Activated naive CD4-positive, alpha-beta T cell treated with anti-CD3 and anti-CD28 coated beads for 36 hours (primary cell): ENCODE measurements around the gene CACNA2D3. TPM values are rescaled to one million over a fixed set of nuclear protein-coding genes. Genes with fewer than 3 reads are reported as not detected.

Experiments
- CTCF ChIA-PET: fragments of 350-600 bp; sonication (Branson Sonifier 250); formaldehyde crosslinking; loops from one replicate; lab custom pipeline; 2021; ENCODE audit warnings: antibody characterized with exemption; lab: Charles Lee
- DNase-seq: peaks from one replicate; pipeline ENCODE4 v3.0.0-alpha.2; 2020
- H3K27ac Mint-ChIP-seq: one replicate; pipeline ENCODE4 v1.8.0; 2021; ENCODE audit warnings: mild to moderate bottlenecking, mixed read lengths
- H3K27me3 Mint-ChIP-seq: one replicate; pipeline ENCODE4 v1.8.0; 2021; ENCODE audit warnings: low read depth, mixed read lengths
- H3K36me3 Mint-ChIP-seq: one replicate; pipeline ENCODE4 v1.8.0; 2021; ENCODE audit warnings: low read depth, mixed read lengths
- H3K4me1 Mint-ChIP-seq: one replicate; pipeline ENCODE4 v1.8.0; 2021; ENCODE audit warnings: low read depth, mixed read lengths
- H3K4me3 Mint-ChIP-seq: one replicate; pipeline ENCODE4 v1.8.0; 2021; ENCODE audit warnings: mild to moderate bottlenecking, moderate library complexity, mixed read lengths
- H3K9me3 Mint-ChIP-seq: one replicate; pipeline ENCODE4 v1.8.0; 2021; ENCODE audit warnings: mixed read lengths
- intact Hi-C: fragments of 100-400 bp; cut with micrococcal nuclease; formaldehyde crosslinking; loops from one replicate; pipeline ENCODE4 v1.15.1; 2023
- total RNA-seq, 2 experiments: library from RNA; stranded (reverse); gene quantifications; one replicate each; pipeline ENCODE4 v1.2.3, GENCODE V29; 2021

CACNA2D3 gene
- total RNA-seq, 2 experiments from 2014 or later = not detected

- H3K9me3 Mint-ChIP-seq = no peaks in the 10 kb centered on the region
Measured at GRCh38 chr3:54756330-54756731, 634.0 kb downstream of the CACNA2D3 start.

GRCh38 chr3:54758461-54758860 is 636.1 kb downstream of the CACNA2D3 start:
- Mint-ChIP-seq H3K4me3 (no peak overlapping the region), H3K4me1 (no peaks in the 10 kb centered on the region), H3K36me3 (no peaks in the 10 kb centered on the region), H3K9me3 (no peaks in the 10 kb centered on the region), H3K27ac (no peak overlapping the region), H3K27me3 (peaks cover 3% of the 10 kb centered on the region)
- CTCF ChIA-PET = no interaction called here
- intact Hi-C loops = no loop called here
- no peak for DNase-seq

More at GRCh38 chr3:54756330-54756731, 634.0 kb downstream of the CACNA2D3 start:
- CTCF ChIA-PET = no interaction called here
- Mint-ChIP-seq H3K4me1 (no peaks in the 10 kb centered on the region), H3K27me3 (no peaks in the 10 kb centered on the region), H3K27ac (no peak overlapping the region), H3K36me3 (no peaks in the 10 kb centered on the region), H3K4me3 (no peak overlapping the region)
- no peak for DNase-seq
- intact Hi-C loops = no loop called here

GRCh38 chr3:54759166-54759565 is 636.8 kb downstream of the CACNA2D3 start:
- Mint-ChIP-seq H3K27me3 (peaks cover 3% of the 10 kb centered on the region), H3K9me3 (no peaks in the 10 kb centered on the region), H3K4me3 (no peak overlapping the region), H3K4me1 (no peaks in the 10 kb centered on the region), H3K36me3 (no peaks in the 10 kb centered on the region), H3K27ac (no peak overlapping the region)
- CTCF ChIA-PET = no interaction called here
- intact Hi-C loops = no loop called here
- DNase-seq = no peak

GRCh38 chr3:54760201-54760600 is 637.8 kb downstream of the CACNA2D3 start:
- intact Hi-C loops = no loop called here
- Mint-ChIP-seq H3K27ac (no peak overlapping the region), H3K36me3 (no peaks in the 10 kb centered on the region), H3K4me1 (no peaks in the 10 kb centered on the region), H3K4me3 (no peak overlapping the region), H3K27me3 (peaks cover 3% of the 10 kb centered on the region), H3K9me3 (no peaks in the 10 kb centered on the region)
- DNase-seq = no peak
- CTCF ChIA-PET = no interaction called here

DNA sequence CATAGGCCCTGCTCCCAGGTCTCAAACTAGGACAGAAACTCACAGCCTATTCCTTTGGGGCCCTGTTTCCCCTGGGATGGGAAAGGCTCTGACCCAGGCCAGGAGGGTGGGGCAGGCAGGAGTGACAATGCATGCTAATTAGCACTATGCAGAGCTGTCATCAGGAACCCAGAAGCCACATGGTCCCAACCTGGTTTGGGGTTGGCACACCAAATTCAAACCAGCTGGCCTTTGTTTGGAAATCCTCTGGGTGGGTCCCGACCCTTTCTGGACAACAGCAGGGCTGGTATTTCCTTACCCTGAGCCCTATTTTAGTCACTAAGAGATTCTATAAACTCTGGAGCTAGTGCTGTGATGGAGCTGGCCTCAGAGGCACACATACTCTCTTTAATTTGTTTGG is 639.3 kb downstream of the CACNA2D3 start:
- Mint-ChIP-seq H3K4me1 (no peaks in the 10 kb centered on the region), H3K9me3 (no peaks in the 10 kb centered on the region), H3K4me3 (no peak overlapping the region), H3K27me3 (peaks cover 4% of the 10 kb centered on the region), H3K36me3 (no peaks in the 10 kb centered on the region), H3K27ac (no peak overlapping the region)
- DNase-seq = no peak
- intact Hi-C loops = no loop called here
- CTCF ChIA-PET = no interaction called here

- peaks cover 4% of the 10 kb centered on the region for H3K27me3 Mint-ChIP-seq
- no peak overlapping the region for H3K27ac Mint-ChIP-seq
- no peaks in the 10 kb centered on the region for H3K36me3 Mint-ChIP-seq
- no peaks in the 10 kb centered on the region for H3K9me3 Mint-ChIP-seq
- no peaks in the 10 kb centered on the region for H3K4me1 Mint-ChIP-seq
- CTCF ChIA-PET = no interaction called here
- intact Hi-C loops = no loop called here
- H3K4me3 Mint-ChIP-seq = no peak overlapping the region
- no peak for DNase-seq
Measured at GRCh38 chr3:54764911-54765310, 642.6 kb downstream of the CACNA2D3 start.

- CTCF ChIA-PET = no interaction called here
- no peaks in the 10 kb centered on the region for H3K36me3 Mint-ChIP-seq
- no peaks in the 10 kb centered on the region for H3K9me3 Mint-ChIP-seq
- no peaks in the 10 kb centered on the region for H3K4me1 Mint-ChIP-seq
- no peak overlapping the region for H3K4me3 Mint-ChIP-seq
- DNase-seq = no peak
- no peaks in the 10 kb centered on the region for H3K27me3 Mint-ChIP-seq
- intact Hi-C loops = no loop called here
- H3K27ac Mint-ChIP-seq = no peak overlapping the region
Measured at GRCh38 chr3:54771050-54771449, 648.7 kb downstream of the CACNA2D3 start.

GRCh38 chr3:54772051-54772450 is 649.7 kb downstream of the CACNA2D3 start:
- H3K27me3 Mint-ChIP-seq = no peaks in the 10 kb centered on the region
- intact Hi-C loops = no loop called here
- H3K27ac Mint-ChIP-seq = no peak overlapping the region
- H3K9me3 Mint-ChIP-seq = no peaks in the 10 kb centered on the region
- no peaks in the 10 kb centered on the region for H3K4me1 Mint-ChIP-seq
- no peak for DNase-seq
- no peaks in the 10 kb centered on the region for H3K36me3 Mint-ChIP-seq
- no peak overlapping the region for H3K4me3 Mint-ChIP-seq
- CTCF ChIA-PET = interaction anchor here (0.6 kb wide), 1 partner anchor 566 kb away, joined by 3 read pairs; no protein-coding TSS in a partner anchor

DNA sequence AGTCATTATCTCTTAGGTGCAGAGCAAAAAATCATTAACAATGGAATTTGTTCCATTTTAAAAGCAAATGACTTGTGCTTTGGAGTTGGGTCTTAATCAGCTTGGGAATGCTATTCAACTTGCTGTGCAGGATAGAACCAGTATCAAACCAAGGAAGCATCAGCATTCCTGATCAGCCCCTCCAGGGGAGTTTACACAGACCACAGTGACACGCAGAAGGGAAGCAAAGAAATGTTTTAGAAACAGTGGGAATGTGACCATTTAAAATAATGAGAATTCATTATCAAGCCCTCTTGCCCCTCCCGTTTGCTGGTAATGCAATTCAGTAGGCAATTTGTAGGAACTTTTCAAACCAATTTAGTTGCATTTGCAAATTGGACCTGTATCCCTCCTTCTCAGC is 650.4 kb downstream of the CACNA2D3 start:
- no peaks in the 10 kb centered on the region for H3K4me1 Mint-ChIP-seq
- no peak for DNase-seq
- no peaks in the 10 kb centered on the region for H3K9me3 Mint-ChIP-seq
- CTCF ChIA-PET = interaction anchor here (0.6 kb wide), 1 partner anchor 565 kb away, joined by 3 read pairs; no protein-coding TSS in a partner anchor
- intact Hi-C loops = no loop called here
- no peak overlapping the region for H3K27ac Mint-ChIP-seq
- no peaks in the 10 kb centered on the region for H3K27me3 Mint-ChIP-seq
- no peaks in the 10 kb centered on the region for H3K36me3 Mint-ChIP-seq
- H3K4me3 Mint-ChIP-seq = no peak overlapping the region

DNA sequence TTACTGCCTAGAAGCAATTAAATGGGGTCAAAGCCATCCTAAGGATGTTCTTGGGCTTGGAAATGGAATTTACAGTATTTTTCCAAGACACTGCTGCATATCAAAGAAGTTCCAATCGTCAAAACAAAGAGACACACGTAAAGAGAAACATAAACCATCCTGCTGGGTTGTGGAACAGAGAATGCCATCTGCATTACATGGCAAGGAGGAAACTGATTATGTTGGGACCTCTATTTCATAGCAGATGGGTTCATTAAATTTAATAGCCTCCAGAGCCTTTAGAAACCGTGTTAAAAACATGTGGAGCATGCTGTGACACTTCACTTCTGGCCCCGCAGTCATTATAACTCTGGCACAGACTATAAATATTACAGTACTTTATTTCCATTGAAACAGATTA is 650.9 kb downstream of the CACNA2D3 start:
- Mint-ChIP-seq H3K36me3 (no peaks in the 10 kb centered on the region), H3K9me3 (no peaks in the 10 kb centered on the region), H3K27ac (no peak overlapping the region), H3K4me3 (no peak overlapping the region), H3K4me1 (no peaks in the 10 kb centered on the region), H3K27me3 (no peaks in the 10 kb centered on the region)
- intact Hi-C loops = no loop called here
- DNase-seq = no peak
- CTCF ChIA-PET = no interaction called here

- peaks cover 4% of the 10 kb centered on the region for H3K27me3 Mint-ChIP-seq
- no peak for DNase-seq
- CTCF ChIA-PET = no interaction called here
- no peak overlapping the region for H3K4me3 Mint-ChIP-seq
- no peaks in the 10 kb centered on the region for H3K36me3 Mint-ChIP-seq
- H3K4me1 Mint-ChIP-seq = no peaks in the 10 kb centered on the region
- no peak overlapping the region for H3K27ac Mint-ChIP-seq
- no peaks in the 10 kb centered on the region for H3K9me3 Mint-ChIP-seq
- intact Hi-C loops = no loop called here
Measured at GRCh38 chr3:54776601-54777000, 654.2 kb downstream of the CACNA2D3 start.

DNA sequence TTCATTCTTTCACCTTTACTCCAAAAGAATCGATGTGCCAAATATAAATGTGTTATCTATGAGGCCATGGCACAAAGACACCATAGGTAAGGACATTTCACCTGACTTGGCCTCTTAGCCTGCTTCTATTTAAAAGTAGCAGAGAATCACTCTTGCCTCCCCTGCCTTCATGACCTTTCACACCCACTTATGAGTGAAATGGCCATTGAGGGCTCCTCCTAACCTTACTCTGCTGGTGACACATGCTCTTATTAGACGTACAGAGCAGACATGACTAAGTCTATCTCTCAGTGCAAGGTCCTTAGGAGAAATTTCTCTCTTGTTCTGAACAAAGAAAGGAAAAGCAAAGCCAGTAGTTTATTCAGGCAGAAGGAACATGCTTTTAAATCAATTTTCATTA is 654.8 kb downstream of the CACNA2D3 start:
- H3K27me3 Mint-ChIP-seq = peaks cover 4% of the 10 kb centered on the region
- no peaks in the 10 kb centered on the region for H3K9me3 Mint-ChIP-seq
- H3K27ac Mint-ChIP-seq = no peak overlapping the region
- no peak overlapping the region for H3K4me3 Mint-ChIP-seq
- DNase-seq = no peak
- intact Hi-C loops = no loop called here
- H3K4me1 Mint-ChIP-seq = no peaks in the 10 kb centered on the region
- H3K36me3 Mint-ChIP-seq = no peaks in the 10 kb centered on the region
- CTCF ChIA-PET = no interaction called here

- no peak for DNase-seq
- H3K4me3 Mint-ChIP-seq = no peak overlapping the region
- H3K27ac Mint-ChIP-seq = no peak overlapping the region
- CTCF ChIA-PET = no interaction called here
- no peaks in the 10 kb centered on the region for H3K36me3 Mint-ChIP-seq
- H3K4me1 Mint-ChIP-seq = no peaks in the 10 kb centered on the region
- H3K9me3 Mint-ChIP-seq = no peaks in the 10 kb centered on the region
- intact Hi-C loops = no loop called here
- H3K27me3 Mint-ChIP-seq = peaks cover 4% of the 10 kb centered on the region
Measured at GRCh38 chr3:54780336-54780735, 658.0 kb downstream of the CACNA2D3 start.

- intact Hi-C loops = no loop called here
- no peak for DNase-seq
- Mint-ChIP-seq H3K27me3 (peaks cover 4% of the 10 kb centered on the region), H3K9me3 (no peaks in the 10 kb centered on the region), H3K4me1 (no peaks in the 10 kb centered on the region), H3K4me3 (no peak overlapping the region), H3K27ac (no peak overlapping the region), H3K36me3 (no peaks in the 10 kb centered on the region)
- CTCF ChIA-PET = no interaction called here
Measured at GRCh38 chr3:54781728-54782127, 659.4 kb downstream of the CACNA2D3 start.
